H1 (cell line): Measurements from ENCODE around the gene PPAN. TPM values are rescaled to one million over a fixed set of nuclear protein-coding genes. Genes with fewer than 3 reads are reported as not detected.

Experiments
- CTCF ChIA-PET: fragments of 300-600 bp; sonication (Branson Sonifier 250); formaldehyde crosslinking; loops from one replicate; lab custom pipeline; 2021; ENCODE audit not compliant: partially characterized antibody; lab: Charles Lee
- POLR2A ChIA-PET: fragments of 300-600 bp; sonication (Branson Sonifier 250); formaldehyde crosslinking; loops from one replicate; lab custom pipeline; 2021; ENCODE audit warnings: inconsistent platforms; ENCODE audit not compliant: partially characterized antibody; lab: Charles Lee
- DNase-seq, 2 experiments: peaks; one replicate each; pipeline versions ENCODE4 v3.0.0 to v3.0.0-alpha.2; 2010 to 2022; ENCODE audit warnings: low spot score in 2 of 2, low read depth in 1 of 2, mixed read lengths in 1 of 2
- FAIRE-seq: peaks from 2 replicates; lab custom pipeline; 2011; peaks lifted over from hg19 to GRCh38; lab: Jason Lieb, UNC
- H2AFZ ChIP-seq: 2 replicates; pipeline ENCODE4 v1.8.1; 2012; ENCODE audit warnings: low read length, inconsistent platforms
- H2AK5ac ChIP-seq: 2 replicates; pipeline ENCODE4 v1.6.1; 2013; ENCODE audit warnings: low read depth, low read length
- H2BK120ac ChIP-seq: replicated peaks from 2 replicates; pipeline ENCODE3; 2013; ENCODE audit warnings: low read depth, low read length, inconsistent platforms
- H2BK12ac ChIP-seq: 2 replicates; pipeline ENCODE4 v1.6.1; 2013; ENCODE audit warnings: low read depth, low read length
- H2BK15ac ChIP-seq: 2 replicates; pipeline ENCODE4 v1.6.1; 2013; ENCODE audit warnings: low read length
- H2BK20ac ChIP-seq: 2 replicates; pipeline ENCODE4 v1.6.1; 2013; ENCODE audit warnings: low read length
- H2BK5ac ChIP-seq: 2 replicates; pipeline ENCODE4 v1.6.1; 2013; ENCODE audit warnings: low read depth, low read length
- H3K14ac ChIP-seq: 2 replicates; pipeline ENCODE4 v1.6.1; 2013; ENCODE audit warnings: inconsistent platforms; ENCODE audit not compliant: insufficient read length
- H3K18ac ChIP-seq: 2 replicates; pipeline ENCODE4 v1.6.1; 2013; ENCODE audit warnings: low read length; ENCODE audit errors: extremely low read depth
- H3K23ac ChIP-seq: 2 replicates; pipeline ENCODE4 v1.6.1; 2013; ENCODE audit warnings: inconsistent platforms; ENCODE audit not compliant: insufficient read length
- H3K23me2 ChIP-seq: 2 replicates; pipeline ENCODE4 v1.6.1; 2013; ENCODE audit warnings: low read depth, low read length
- H3K27ac ChIP-seq: 2 replicates; pipeline ENCODE4 v1.6.1; 2011; ENCODE audit warnings: low read depth, low read length, inconsistent platforms
- H3K27me3 ChIP-seq, 4 experiments: replicated peaks in 1 of 4; 1 replicate in 1 of 4; 2 replicates in 3 of 4; pipeline versions ENCODE4 v1.6.1 to v1.8.1; 2011 to 2013; ENCODE audit warnings: low read length in 3 of 4, mild to moderate bottlenecking in 3 of 4, inconsistent platforms in 2 of 4, mixed read lengths in 2 of 4, moderate library complexity in 1 of 4; ENCODE audit not compliant: control insufficient read depth in 3 of 4, insufficient read depth in 3 of 4; ENCODE audit errors: extremely low read depth in 1 of 4
- H3K36me3 ChIP-seq, 4 experiments: 2 replicates each; pipeline versions ENCODE4 v1.6.1 to v1.8.1; 2011 to 2013; ENCODE audit warnings: mild to moderate bottlenecking in 4 of 4, low read length in 3 of 4, moderate library complexity in 2 of 4, control low read depth in 1 of 4, inconsistent platforms in 1 of 4; ENCODE audit not compliant: insufficient read depth in 4 of 4, control insufficient read depth in 2 of 4
- H3K4ac ChIP-seq: replicated peaks from 2 replicates; pipeline ENCODE3; 2013; ENCODE audit warnings: low read length, low read depth, mixed read lengths, inconsistent platforms; ENCODE audit not compliant: insufficient read length
- H3K4me1 ChIP-seq, 4 experiments: replicated peaks in 1 of 4; 1 replicate in 1 of 4; 2 replicates in 3 of 4; pipeline versions ENCODE4 v1.6.1 to v1.8.1; 2011 to 2013; ENCODE audit warnings: low read length in 3 of 4, inconsistent platforms in 2 of 4, mixed read lengths in 1 of 4; ENCODE audit not compliant: insufficient read depth in 4 of 4, control insufficient read depth in 3 of 4
- H3K4me2 ChIP-seq, 2 experiments: 2 replicates each; pipeline versions ENCODE4 v1.6.1 to v1.8.1; 2011 to 2013; ENCODE audit warnings: low read depth in 2 of 2, low read length in 2 of 2, control low read depth in 1 of 2, inconsistent platforms in 1 of 2, mild to moderate bottlenecking in 1 of 2; ENCODE audit not compliant: insufficient read depth in 1 of 2
- H3K4me3 ChIP-seq, 4 experiments: fragments of 200-600, 300-600 bp in 1 of 4; sonication (generic), shearing (Covaris generic), sonication (Bioruptor Twin) in 1 of 4; 2 replicates each; pipeline versions ENCODE4 v1.5.1 to v1.8.1; 2011 to 2016; ENCODE audit warnings: low read length in 4 of 4, low read depth in 3 of 4, control low read depth in 2 of 4, inconsistent platforms in 2 of 4, mild to moderate bottlenecking in 2 of 4, mixed read lengths in 1 of 4, moderate library complexity in 1 of 4; ENCODE audit not compliant: insufficient read depth in 2 of 4; ENCODE audit errors: extremely low read depth in 1 of 4
- H3K56ac ChIP-seq: replicated peaks from 2 replicates; pipeline ENCODE3; 2013; ENCODE audit warnings: low read depth, mild to moderate bottlenecking, mixed read lengths, low read length, inconsistent platforms; ENCODE audit not compliant: insufficient read length
- H3K79me1 ChIP-seq: 2 replicates; pipeline ENCODE4 v1.6.1; 2013; ENCODE audit warnings: low read depth, low read length, control low read depth
- H3K79me2 ChIP-seq, 2 experiments: 2 replicates each; pipeline versions ENCODE4 v1.6.1 to v1.8.1; 2012 to 2013; ENCODE audit warnings: low read length in 2 of 2, mild to moderate bottlenecking in 2 of 2, inconsistent platforms in 1 of 2; ENCODE audit not compliant: insufficient read depth in 2 of 2, control insufficient read depth in 1 of 2
- H3K9ac ChIP-seq, 4 experiments: replicated peaks in 1 of 4; 1 replicate in 1 of 4; 2 replicates in 3 of 4; pipeline versions ENCODE4 v1.6.1 to v1.8.1; 2011 to 2013; ENCODE audit warnings: low read depth in 3 of 4, low read length in 3 of 4, control low read depth in 2 of 4, mild to moderate bottlenecking in 2 of 4, moderate library complexity in 2 of 4, inconsistent platforms in 1 of 4; ENCODE audit errors: extremely low read depth in 1 of 4
- H3K9me3 ChIP-seq, 2 experiments: 2 replicates each; pipeline versions ENCODE4 v1.6.1 to v1.8.1; 2012 to 2013; ENCODE audit warnings: mild to moderate bottlenecking in 2 of 2, moderate library complexity in 2 of 2, control low read depth in 1 of 2, inconsistent platforms in 1 of 2, low read depth in 1 of 2, low read length in 1 of 2, mixed read lengths in 1 of 2; ENCODE audit not compliant: insufficient read depth in 2 of 2
- H4K20me1 ChIP-seq, 2 experiments: replicated peaks in 1 of 2; 2 replicates each; pipeline versions ENCODE3 to v1.8.1; 2011 to 2013; ENCODE audit warnings: inconsistent platforms in 2 of 2, low read length in 2 of 2, mild to moderate bottlenecking in 1 of 2; ENCODE audit not compliant: insufficient read depth in 2 of 2, control insufficient read depth in 1 of 2
- H4K5ac ChIP-seq: 2 replicates; pipeline ENCODE4 v1.6.1; 2013; ENCODE audit warnings: low read length, low read depth, mixed read lengths, inconsistent platforms; ENCODE audit not compliant: insufficient read length
- H4K8ac ChIP-seq: 2 replicates; pipeline ENCODE4 v1.8.0; 2013; ENCODE audit warnings: mild to moderate bottlenecking, moderate library complexity, low read length, inconsistent platforms; ENCODE audit not compliant: insufficient read depth; ENCODE audit errors: extremely low read depth
- H4K91ac ChIP-seq: replicated peaks from 2 replicates; pipeline ENCODE3; 2013; ENCODE audit warnings: low read length, mixed read lengths, inconsistent platforms; ENCODE audit not compliant: insufficient read length
- BACH1 ChIP-seq: IDR thresholded peaks from 2 replicates; pipeline ENCODE4 v1.6.1; 2012; ENCODE audit warnings: low read length, improper control_type of control experiment
- EZH2 ChIP-seq: fragments of 200-600 bp; sonication (generic); IDR thresholded peaks from 2 replicates; pipeline ENCODE4 v1.7.1; 2012; ENCODE audit warnings: low read depth, mild to moderate bottlenecking, moderate library complexity, low read length, inconsistent platforms; ENCODE audit not compliant: severe bottlenecking
- FOSL1 ChIP-seq: IDR thresholded peaks from 2 replicates; pipeline ENCODE4 v1.6.1; 2011; ENCODE audit warnings: mild to moderate bottlenecking, low read depth, low read length, moderate library complexity; ENCODE audit not compliant: insufficient read depth
- POLR2A ChIP-seq, 2 experiments: IDR thresholded peaks; 1 replicate in 1 of 2; 2 replicates in 1 of 2; pipeline ENCODE4 v1.6.1; 2011; ENCODE audit warnings: low read depth in 2 of 2, low read length in 2 of 2, mild to moderate bottlenecking in 2 of 2; ENCODE audit errors: control extremely low read depth in 1 of 2
- POLR2AphosphoS5 ChIP-seq: IDR thresholded peaks from 2 replicates; pipeline ENCODE4 v1.6.1; 2011; ENCODE audit warnings: low read depth, low read length
- SIRT6 ChIP-seq: IDR thresholded peaks from one replicate; pipeline ENCODE4 v1.7.1; 2012; ENCODE audit warnings: low read length, inconsistent platforms
- SP1 ChIP-seq: IDR thresholded peaks from 2 replicates; pipeline ENCODE4 v1.6.1; 2011; ENCODE audit warnings: low read depth, low read length
- SUZ12 ChIP-seq: fragments of 200-600 bp; sonication (generic); IDR thresholded peaks from 2 replicates; pipeline ENCODE4 v1.6.1; 2012; ENCODE audit warnings: mild to moderate bottlenecking, inconsistent platforms, low read length, moderate library complexity, mixed read lengths
- TAF7 ChIP-seq: optimal IDR thresholded peaks from 2 replicates; pipeline ENCODE3; 2011; ENCODE audit warnings: low read depth, mild to moderate bottlenecking, inconsistent platforms, low read length, moderate library complexity, borderline replicate concordance
- TEAD4 ChIP-seq: IDR thresholded peaks from 2 replicates; pipeline ENCODE4 v1.6.1; 2012; ENCODE audit warnings: low read depth, low read length, inconsistent platforms, mixed read lengths
- WGBS, 2 experiments: shearing (Covaris generic) in 1 of 2; methylation state at CpG; one replicate each; pipeline versions ENCODE4 v1.1.6 to v1.1.7; 2013 to 2015; ENCODE audit warnings: low lambda C conversion rate in 2 of 2, mixed read lengths in 2 of 2, inconsistent platforms in 1 of 2, low coverage in 1 of 2, missing lambda C conversion rate in 1 of 2; ENCODE audit not compliant: insufficient replicate concordance in 2 of 2, insufficient coverage in 1 of 2, insufficient read length in 1 of 2; ENCODE audit errors: extremely low coverage in 1 of 2, missing lambda C conversion rate in 1 of 2; 5-methylcytosine and 5-hydroxymethylcytosine counted together
- polyA plus RNA-seq, 7 experiments: library from polyadenylated mRNA; depleted of rRNA in 3 of 7; stranded (reverse) in 5 of 7; unstranded in 2 of 7; fragments of >200 nt in 5 of 7; fragments of 200-250 nt in 2 of 7; gene quantifications; 1 replicate in 5 of 7; 2 replicates in 1 of 7; 4 replicates in 1 of 7; pipeline versions ENCODE4 v1.2.1 to v1.2.3, GENCODE V29; 2011 to 2013; ENCODE audit warnings: missing spikeins in 2 of 7, mixed read lengths in 2 of 7
- total RNA-seq: library from RNA; stranded (reverse); fragmentation: NEBNext Ultra II Directional; extraction: Animal tissue kit (Norgen Biotek cat#: 25700); gene quantifications from 2 replicates; pipeline ENCODE4 v1.2.1, GENCODE V29; 2021
- TF ChIP-seq, protein P1 (sequence below): IDR thresholded peaks from 2 replicates; pipeline ENCODE4 v1.6.1; 2011; ENCODE audit warnings: low read length, improper control_type of control experiment
- TF ChIP-seq, protein P2 (sequence below): IDR thresholded peaks from 2 replicates; pipeline ENCODE4 v1.6.1; 2012; ENCODE audit warnings: inconsistent platforms

PPAN gene
- total and polyA plus RNA-seq, 2 of the 8 experiments (the other 6 are each of a cell fraction or from before 2014, with no cell fraction given): 48.8 to 74.4 TPM

DNA sequence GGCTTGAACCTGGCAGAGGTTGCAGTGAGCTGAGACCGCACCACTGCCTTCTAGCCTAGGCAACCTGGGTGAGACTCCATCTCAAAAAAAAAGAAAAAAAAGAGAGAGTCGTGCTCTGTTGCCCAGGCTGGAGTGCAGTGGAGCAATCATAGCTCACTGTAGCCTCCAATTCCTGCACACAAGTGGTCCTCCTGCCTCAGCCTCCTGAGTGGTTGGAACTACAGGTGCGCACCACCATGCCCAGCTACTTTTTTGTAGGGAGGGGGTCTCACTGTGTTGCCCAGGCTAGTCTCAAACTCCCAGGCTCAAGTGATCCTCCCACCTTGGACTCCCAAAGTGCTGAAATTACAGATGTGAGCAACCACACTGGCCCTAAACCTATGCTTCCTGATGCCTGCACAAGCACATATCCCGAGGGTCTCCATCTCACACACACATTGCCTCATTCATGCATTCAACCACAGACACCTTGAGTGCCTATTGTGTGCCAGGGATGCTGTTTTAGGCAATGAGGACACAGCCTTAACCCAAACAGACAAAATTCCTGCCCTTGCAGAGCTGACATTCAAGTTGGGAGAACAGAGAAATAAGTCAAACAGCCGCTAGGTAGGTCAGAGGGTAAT lies 5.9 kb upstream of the PPAN start:
- Histone ChIP-seq H4K8ac (no peak overlapping the region), H4K20me1 (peaks cover 0 to 2% of the 10 kb centered on the region in 2 experiments), H2BK20ac (no peak overlapping the region), H3K79me2 (no peaks in the 10 kb centered on the region), H3K23ac (no peak overlapping the region), H3K4me2 (no peak overlapping the region), H3K79me1 (no peaks in the 10 kb centered on the region), H2BK15ac (no peak overlapping the region), H3K9ac (no peak overlapping the region), H3K23me2 (peaks cover 2% of the 10 kb centered on the region; the same call in 1 of the 2 replicates), H3K4me3 (no peak overlapping the region), H3K4ac (no peak overlapping the region), H2AFZ (no peak overlapping the region), H3K14ac (no peak overlapping the region), H3K27me3 (peaks cover 3 to 19% (median 15%) of the 10 kb centered on the region in 4 experiments), H2AK5ac (peak overlapping the region; percentile 60; the same call in 1 of the 2 replicates), H4K5ac (no peak overlapping the region), H3K9me3 (peaks cover 0 to 2% of the 10 kb centered on the region in 2 experiments; a peak in 1 of 4 replicates), H3K27ac (no peak overlapping the region), H4K91ac (no peak overlapping the region), H3K36me3 (no peaks in the 10 kb centered on the region), H3K4me1 (peaks cover 0 to 6% (median 2%) of the 10 kb centered on the region in 4 experiments; a peak in 3 of 7 replicates), H2BK5ac (no peak overlapping the region), H2BK12ac (0 out of 2 replicates have a peak overlapping the region, but pooled peaks have one; percentile 60), H3K56ac (no peak overlapping the region), H3K18ac (no peak overlapping the region), H2BK120ac (no peak overlapping the region)
- no peak for FAIRE-seq
- WGBS, 2 experiments: 91% methylated on average over 5 of the region's 5 CpGs; no CpG with 5 or more reads in 1 of the 2 experiments
- ChIA-PET CTCF (interaction anchor here (0.6 to 3.5 kb wide), 13 partner anchors 8 to 658 kb away, joined by 3 to 18 read pairs (median 4); no protein-coding TSS in a partner anchor), POLR2A (interaction anchor here (0.6 to 15.1 kb wide), 3 partner anchors 12 to 215 kb away, joined by 3 to 240 read pairs (median 5); partner anchors contain the start of genes EIF3G, P2RY11 and PPAN)
- no peak for DNase-seq
- TF ChIP-seq FOSL1 (no peak), TEAD4 (no peak), SUZ12 (no peak), POLR2AphosphoS5 (no peak), BACH1 (no peak), SIRT6 (no peak), EZH2 (no peak), TAF7 (no peak), SP1 (no peak), POLR2A (IDR thresholded peaks at IDR 0.05; ENCODE audit: control extremely low read depth in 1 of 2, low read depth in 2 of 2, low read length in 2 of 2) (no peak)
- TF ChIP-seq, protein P1, sequence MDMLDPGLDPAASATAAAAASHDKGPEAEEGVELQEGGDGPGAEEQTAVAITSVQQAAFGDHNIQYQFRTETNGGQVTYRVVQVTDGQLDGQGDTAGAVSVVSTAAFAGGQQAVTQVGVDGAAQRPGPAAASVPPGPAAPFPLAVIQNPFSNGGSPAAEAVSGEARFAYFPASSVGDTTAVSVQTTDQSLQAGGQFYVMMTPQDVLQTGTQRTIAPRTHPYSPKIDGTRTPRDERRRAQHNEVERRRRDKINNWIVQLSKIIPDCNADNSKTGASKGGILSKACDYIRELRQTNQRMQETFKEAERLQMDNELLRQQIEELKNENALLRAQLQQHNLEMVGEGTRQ: no peak
- TF ChIP-seq, protein P2, sequence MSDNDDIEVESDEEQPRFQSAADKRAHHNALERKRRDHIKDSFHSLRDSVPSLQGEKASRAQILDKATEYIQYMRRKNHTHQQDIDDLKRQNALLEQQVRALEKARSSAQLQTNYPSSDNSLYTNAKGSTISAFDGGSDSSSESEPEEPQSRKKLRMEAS: no peak
